Measurements from ENCODE around the gene TCF7L1. TPM values are rescaled to one million over a fixed set of nuclear protein-coding genes. Genes with fewer than 3 reads are reported as not detected.

The TCF7L1 gene
- total RNA-seq, 6 experiments from 2014 or later: 1.2 to 8.8 (median 3.7) TPM

GRCh38 chr2:85231468-85231805, 98.2 kb downstream of the TCF7L1 start:
- Histone ChIP-seq H3K9me3 (no peaks in the 10 kb centered on the region), H3K4me3 (no peak overlapping the region), H3K27me3 (no peaks in the 10 kb centered on the region), H3K36me3 (no peaks in the 10 kb centered on the region), H3K27ac (no peak overlapping the region), H3K4me1 (peaks cover 0 to 4% (median 0%) of the 10 kb centered on the region in 4 donors)
- no peak for DNase-seq
- TF ChIP-seq CTCF (IDR thresholded peaks at IDR 0.05) (no peak), POLR2A (IDR thresholded peaks at IDR 0.05) (no peak)
- no peak for ATAC-seq
- intact Hi-C loops (cut with DNase I): no loop called here
- WGBS (ENCODE audit: insufficient coverage, low coverage, low lambda C conversion rate, missing lambda C conversion rate): 82% methylated on average over 6 of the region's 6 CpGs

- Histone ChIP-seq H3K36me3 (no peaks in the 10 kb centered on the region), H3K9me3 (no peaks in the 10 kb centered on the region), H3K27ac (no peak overlapping the region), H3K27me3 (no peaks in the 10 kb centered on the region), H3K4me3 (no peak overlapping the region), H3K4me1 (peaks cover 0 to 4% (median 0%) of the 10 kb centered on the region in 4 donors)
- DNase-seq: no peak
- TF ChIP-seq CTCF (IDR thresholded peaks at IDR 0.05): no peak
- ATAC-seq: no peak
- intact Hi-C loops (cut with DNase I): no loop called here
- WGBS (ENCODE audit: insufficient coverage, low coverage, low lambda C conversion rate, missing lambda C conversion rate): 88% methylated on average over 9 of the region's 10 CpGs
Observed at GRCh38 chr2:85231952-85232351, 98.8 kb downstream of the TCF7L1 start.

- DNase-seq (no peak), ATAC-seq (no peak)
- H3K9me3 ChIP-seq: no peaks in the 10 kb centered on the region
- intact Hi-C loops (cut with DNase I): no loop called here
- 75% methylated on average over 1 of the region's 2 CpGs for WGBS (ENCODE audit: insufficient coverage, low coverage, low lambda C conversion rate, missing lambda C conversion rate)
- H3K36me3 ChIP-seq: no peaks in the 10 kb centered on the region
- H3K4me1 ChIP-seq: peaks cover 0 to 4% (median 0%) of the 10 kb centered on the region in 4 donors
- H3K27me3 ChIP-seq: no peaks in the 10 kb centered on the region
- no peak overlapping the region for H3K27ac ChIP-seq
- H3K4me3 ChIP-seq: no peak overlapping the region
- no peak for TF ChIP-seq CTCF (IDR thresholded peaks at IDR 0.05)
- no peak for TF ChIP-seq POLR2A (IDR thresholded peaks at IDR 0.05)
Observed at GRCh38 chr2:85234868-85235267, 101.7 kb downstream of the TCF7L1 start.

GRCh38 chr2:85235281-85235680, 102.1 kb downstream of the TCF7L1 start:
- Histone ChIP-seq H3K4me1 (peaks cover 0 to 4% (median 0%) of the 10 kb centered on the region in 4 donors), H3K4me3 (no peak overlapping the region), H3K27me3 (no peaks in the 10 kb centered on the region), H3K27ac (no peak overlapping the region), H3K36me3 (no peaks in the 10 kb centered on the region), H3K9me3 (no peaks in the 10 kb centered on the region)
- DNase-seq (no peak), ATAC-seq (peak in 2 of 4 donors; percentile 8 to 9)
- TF ChIP-seq CTCF (IDR thresholded peaks at IDR 0.05): no peak
- TF ChIP-seq POLR2A (IDR thresholded peaks at IDR 0.05): no peak
- intact Hi-C loops (cut with DNase I): no loop called here
- WGBS (ENCODE audit: insufficient coverage, low coverage, low lambda C conversion rate, missing lambda C conversion rate): no CpG with 5 or more reads among the region's 5 CpGs

- no peaks in the 10 kb centered on the region for H3K9me3 ChIP-seq
- H3K36me3 ChIP-seq: no peaks in the 10 kb centered on the region
- peaks cover 0 to 4% (median 0%) of the 10 kb centered on the region in 4 donors for H3K4me1 ChIP-seq
- intact Hi-C loops (cut with DNase I): no loop called here
- DNase-seq: no peak
- H3K27me3 ChIP-seq: no peaks in the 10 kb centered on the region
- WGBS (ENCODE audit: insufficient coverage, low coverage, low lambda C conversion rate, missing lambda C conversion rate): 40% methylated on average over 2 of the region's 3 CpGs
- no peak for TF ChIP-seq CTCF (IDR thresholded peaks at IDR 0.05)
- peak in 2 of 4 donors; percentile 35 to 62 for ATAC-seq
- no peak overlapping the region for H3K27ac ChIP-seq
- H3K4me3 ChIP-seq: no peak overlapping the region
Observed at GRCh38 chr2:85236084-85236483, 102.9 kb downstream of the TCF7L1 start.

All from right lobe of liver (tissue), 6 donors.